ENCODE results near the gene PPCDC.

- TF ChIP-seq ZFP3 (CRISPR knock-in tag; IDR thresholded peaks at IDR 0.05) (no peak), RARB (CRISPR knock-in tag; IDR thresholded peaks at IDR 0.05) (no peak), ZNF70 (CRISPR knock-in tag; IDR thresholded peaks at IDR 0.05) (no peak), CSRNP3 (CRISPR knock-in tag; IDR thresholded peaks at IDR 0.05) (no peak), PATZ1 (CRISPR knock-in tag; IDR thresholded peaks at IDR 0.05; ENCODE audit: borderline replicate concordance) (no peak), CREB5 (CRISPR knock-in tag; IDR thresholded peaks at IDR 0.05; ENCODE audit: low read depth) (no peak), TCF4 (CRISPR knock-in tag; IDR thresholded peaks at IDR 0.05; ENCODE audit: borderline replicate concordance) (no peak), BACH2 (CRISPR knock-in tag; IDR thresholded peaks at IDR 0.05; ENCODE audit: borderline replicate concordance) (no peak), ZNF8 (CRISPR knock-in tag; IDR thresholded peaks at IDR 0.05) (no peak), ZFP30 (CRISPR knock-in tag; IDR thresholded peaks at IDR 0.05) (no peak)
Observed at GRCh38 chr15:75067123-75067830, 43.9 kb downstream of the PPCDC start.
